WI38 (cell line): ENCODE data around the gene C16orf78.

Source experiments
- H3K4me3 ChIP-seq: 2 replicates; pipeline ENCODE4 v1.5.1; 2011; ENCODE audit warnings: low read depth, mild to moderate bottlenecking, control low read depth, low read length
- TF ChIP-seq, protein P1 (sequence below): IDR thresholded peaks from 2 replicates; pipeline ENCODE4 v1.5.1; 2012; ENCODE audit warnings: low read depth, mild to moderate bottlenecking, control low read depth, low read length

Gene C16orf78

DNA sequence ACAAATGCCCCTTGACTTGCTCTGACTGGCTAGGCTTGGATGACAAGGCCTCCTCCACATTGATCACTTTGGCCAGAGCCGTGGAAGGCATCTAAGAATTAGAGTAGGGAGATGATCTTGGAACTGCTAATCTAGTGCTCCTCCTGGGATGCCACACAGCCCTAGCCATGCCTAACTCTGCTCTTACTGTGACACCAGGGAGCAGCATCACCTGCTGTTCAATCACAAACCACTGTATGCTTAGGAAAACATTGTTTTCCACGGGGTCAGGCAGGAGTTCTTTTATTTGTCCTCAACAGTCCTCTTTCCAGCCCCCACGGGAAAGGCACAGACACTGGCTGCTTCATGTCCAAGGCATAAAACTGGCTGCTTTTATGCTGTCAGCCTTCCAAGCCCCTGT lies 46.3 kb downstream of the C16orf78 start:
- TF ChIP-seq, protein P1, sequence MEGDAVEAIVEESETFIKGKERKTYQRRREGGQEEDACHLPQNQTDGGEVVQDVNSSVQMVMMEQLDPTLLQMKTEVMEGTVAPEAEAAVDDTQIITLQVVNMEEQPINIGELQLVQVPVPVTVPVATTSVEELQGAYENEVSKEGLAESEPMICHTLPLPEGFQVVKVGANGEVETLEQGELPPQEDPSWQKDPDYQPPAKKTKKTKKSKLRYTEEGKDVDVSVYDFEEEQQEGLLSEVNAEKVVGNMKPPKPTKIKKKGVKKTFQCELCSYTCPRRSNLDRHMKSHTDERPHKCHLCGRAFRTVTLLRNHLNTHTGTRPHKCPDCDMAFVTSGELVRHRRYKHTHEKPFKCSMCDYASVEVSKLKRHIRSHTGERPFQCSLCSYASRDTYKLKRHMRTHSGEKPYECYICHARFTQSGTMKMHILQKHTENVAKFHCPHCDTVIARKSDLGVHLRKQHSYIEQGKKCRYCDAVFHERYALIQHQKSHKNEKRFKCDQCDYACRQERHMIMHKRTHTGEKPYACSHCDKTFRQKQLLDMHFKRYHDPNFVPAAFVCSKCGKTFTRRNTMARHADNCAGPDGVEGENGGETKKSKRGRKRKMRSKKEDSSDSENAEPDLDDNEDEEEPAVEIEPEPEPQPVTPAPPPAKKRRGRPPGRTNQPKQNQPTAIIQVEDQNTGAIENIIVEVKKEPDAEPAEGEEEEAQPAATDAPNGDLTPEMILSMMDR = no peak
- no peak overlapping the region for H3K4me3 ChIP-seq

DNA sequence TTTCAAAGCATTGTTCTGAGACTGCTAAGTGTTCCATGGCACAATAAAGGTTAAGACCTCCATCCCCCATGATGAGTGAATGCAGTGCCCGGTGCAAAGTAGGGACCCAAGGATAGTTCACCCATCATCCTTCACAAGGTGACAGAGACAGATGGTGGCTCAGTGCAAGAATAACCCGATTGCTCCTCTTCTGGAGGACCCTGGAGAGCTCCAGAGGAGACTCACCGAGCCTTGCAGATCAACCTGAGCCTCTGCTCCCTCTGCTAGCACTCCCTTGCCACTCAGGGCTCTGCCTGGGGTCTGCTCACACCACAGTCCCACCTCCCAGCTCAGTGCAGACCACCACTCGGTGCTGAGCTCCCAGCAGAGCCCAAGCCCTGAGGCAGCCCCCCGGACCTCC lies 49.3 kb downstream of the C16orf78 start:
- TF ChIP-seq, protein P1 = no peak
- H3K4me3 ChIP-seq = no peak overlapping the region

DNA sequence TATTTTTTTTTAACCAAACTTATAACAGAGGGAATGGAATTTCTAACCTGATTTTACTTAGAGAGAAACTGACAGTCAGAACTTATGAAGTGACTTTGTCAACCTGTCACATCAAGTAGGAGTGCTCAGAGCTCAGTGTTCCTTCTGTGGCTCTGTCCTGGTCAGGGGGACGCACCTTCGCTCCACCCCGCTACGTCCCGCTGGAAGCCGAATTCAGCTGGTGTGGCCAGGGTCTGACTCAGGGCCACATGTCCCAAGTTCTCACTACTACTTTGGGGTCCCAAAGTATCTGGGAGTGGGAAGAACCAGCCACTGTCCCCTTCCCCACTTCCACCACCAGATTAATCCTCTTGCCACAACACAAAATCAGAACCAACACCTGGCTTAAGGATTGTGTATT lies 51.4 kb downstream of the C16orf78 start:
- TF ChIP-seq, protein P1 = no peak
- no peak overlapping the region for H3K4me3 ChIP-seq

DNA sequence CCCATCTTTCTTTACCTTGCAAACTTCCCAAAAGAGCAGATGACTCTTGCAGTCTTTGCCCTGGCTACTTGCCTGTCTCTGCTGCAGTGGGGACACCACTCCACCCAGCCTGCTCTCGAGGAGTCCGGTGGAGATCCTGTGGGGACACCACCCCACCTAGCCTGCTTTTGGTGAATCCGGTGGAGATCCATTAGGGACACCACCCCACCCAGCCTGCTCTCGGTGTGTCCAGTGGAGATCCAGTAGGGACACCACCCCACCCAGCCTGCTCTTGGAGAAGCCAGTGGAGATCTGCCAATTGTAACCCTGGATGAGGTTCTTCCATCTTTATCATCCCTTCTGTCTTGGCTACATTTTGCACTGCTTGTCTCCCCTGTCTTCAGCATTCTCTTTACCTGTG lies 54.2 kb downstream of the C16orf78 start:
- H3K4me3 ChIP-seq = no peak overlapping the region
- TF ChIP-seq, protein P1 = no peak

DNA sequence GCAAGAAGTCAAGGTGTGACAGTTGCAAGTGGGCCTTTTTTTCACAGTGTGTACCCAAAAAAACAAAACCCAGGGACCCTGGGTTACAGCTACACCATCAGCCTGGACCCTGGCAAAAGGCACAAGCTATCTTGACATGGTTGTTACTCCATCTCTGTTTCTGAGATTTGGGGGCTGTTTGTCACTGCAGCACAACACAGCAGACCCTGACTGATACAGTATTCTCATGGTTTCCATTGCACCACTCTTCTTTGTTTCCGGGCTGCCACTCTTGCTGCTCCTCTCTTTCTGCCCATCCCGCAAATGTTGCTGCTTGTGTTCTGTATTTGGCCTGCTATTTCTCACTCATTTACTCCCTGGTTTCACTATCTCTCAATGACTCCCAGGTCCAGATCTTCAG lies 55.2 kb downstream of the C16orf78 start:
- TF ChIP-seq, protein P1 = no peak
- H3K4me3 ChIP-seq = no peak overlapping the region

DNA sequence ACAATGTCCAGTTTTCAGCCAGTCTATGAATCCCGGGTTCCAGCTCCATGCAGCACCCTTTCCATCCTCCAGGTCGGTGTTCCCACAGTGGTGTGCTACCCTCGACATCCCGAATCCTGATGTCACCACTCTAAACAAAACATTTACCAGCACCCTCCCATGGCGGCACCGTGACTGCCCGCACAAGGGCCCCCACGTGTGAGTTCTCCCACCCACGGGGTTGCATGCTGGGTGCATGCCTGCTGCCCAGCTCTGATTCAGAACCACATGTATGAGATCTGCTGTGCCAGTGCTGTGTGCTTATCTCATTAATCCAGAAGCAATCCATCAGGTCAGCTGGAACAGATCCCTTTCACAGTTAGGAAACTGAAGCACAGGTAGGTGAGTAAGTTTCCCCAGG lies 57.4 kb downstream of the C16orf78 start:
- TF ChIP-seq, protein P1 = no peak
- H3K4me3 ChIP-seq = no peak overlapping the region

DNA sequence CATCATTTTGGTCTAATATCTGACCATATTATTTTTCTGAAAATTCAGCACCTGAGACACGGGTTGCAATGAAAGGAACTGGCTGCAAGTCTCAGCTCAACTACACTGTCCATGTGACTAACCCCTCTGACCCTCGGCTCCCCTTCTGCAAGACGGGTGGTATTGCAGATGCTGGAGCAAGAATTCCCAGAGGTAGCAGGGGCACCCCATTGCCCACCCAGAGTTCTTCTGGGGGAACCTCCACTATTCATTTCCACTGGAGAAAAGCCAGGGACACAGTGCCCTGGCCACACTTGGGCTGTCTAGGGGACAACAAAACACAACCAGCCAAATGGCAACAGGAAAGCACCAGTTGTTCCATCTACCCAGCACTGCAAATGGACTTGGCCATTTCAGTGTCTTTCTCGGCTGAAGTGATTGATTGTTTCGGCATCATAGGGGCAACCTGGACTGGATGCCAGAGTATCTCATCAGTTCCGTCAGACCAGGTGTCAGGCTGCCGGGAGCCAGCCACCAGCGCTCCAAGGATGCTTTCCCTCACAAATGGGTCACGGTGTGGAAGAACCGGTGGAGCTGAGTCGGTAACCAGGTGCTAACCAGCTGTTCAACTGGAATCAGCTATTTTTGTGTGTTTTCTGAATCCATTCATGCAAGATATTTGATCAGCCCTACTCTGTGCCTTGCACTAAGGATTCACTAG lies 58.1 kb downstream of the C16orf78 start:
- H3K4me3 ChIP-seq = no peak overlapping the region
- TF ChIP-seq, protein P1 = no peak
